WTC11 (cell line): ENCODE data around the gene CEBPB. TPM values are rescaled to one million over a fixed set of nuclear protein-coding genes. Genes with fewer than 3 reads are reported as not detected.

Experiments
- ATAC-seq: fragments of 200-7000 bp; cut with Tn5 transposase; 2 replicates; pipeline ENCODE4 v1.10.0; 2021; ENCODE audit warnings: mild to moderate bottlenecking, moderate library complexity
- CTCF ChIA-PET: fragments of 300-600 bp; sonication (Branson Sonifier 250); formaldehyde crosslinking; loops from one replicate; lab custom pipeline; 2021; ENCODE audit warnings: antibody characterized with exemption; lab: Charles Lee
- POLR2A ChIA-PET: fragments of 350-600 bp; sonication (Branson Sonifier 250); formaldehyde crosslinking; loops from one replicate; lab custom pipeline; 2021; ENCODE audit warnings: antibody characterized with exemption; lab: Charles Lee
- DNase-seq: peaks from one replicate; pipeline ENCODE4 v3.0.0; 2021; ENCODE audit warnings: low spot score
- H3K27ac Mint-ChIP-seq: 2 replicates; pipeline ENCODE4 v1.8.0; 2021; ENCODE audit warnings: mixed read lengths
- H3K27me3 Mint-ChIP-seq: 2 replicates; pipeline ENCODE4 v1.8.0; 2021; ENCODE audit warnings: low read depth, mild to moderate bottlenecking, moderate library complexity, mixed read lengths
- H3K36me3 Mint-ChIP-seq: 2 replicates; pipeline ENCODE4 v1.8.0; 2021; ENCODE audit warnings: mixed read lengths
- H3K4me1 Mint-ChIP-seq: 2 replicates; pipeline ENCODE4 v1.8.0; 2022; ENCODE audit warnings: mixed read lengths
- H3K4me3 Mint-ChIP-seq: 2 replicates; pipeline ENCODE4 v1.8.0; 2021; ENCODE audit warnings: mild to moderate bottlenecking, moderate library complexity, mixed read lengths
- H3K9me3 Mint-ChIP-seq: 2 replicates; pipeline ENCODE4 v1.8.0; 2021; ENCODE audit warnings: mixed read lengths
- ELF4 ChIP-seq: sonication (generic); formaldehyde crosslinking; IDR thresholded peaks from 2 replicates; pipeline ENCODE4 v1.8.1; 2022; ENCODE audit warnings: low read depth, mild to moderate bottlenecking, moderate library complexity, missing genetic modification reagents
- ETV6 ChIP-seq: sonication (generic); formaldehyde crosslinking; IDR thresholded peaks from 2 replicates; pipeline ENCODE4 v1.8.1; 2022; ENCODE audit warnings: mild to moderate bottlenecking, missing genetic modification reagents
- FOXJ3 ChIP-seq: sonication (generic); formaldehyde crosslinking; IDR thresholded peaks from 2 replicates; pipeline ENCODE4 v1.9.0; 2021; ENCODE audit warnings: missing genetic modification reagents, mild to moderate bottlenecking, borderline replicate concordance
- GABPB1 ChIP-seq: sonication (generic); formaldehyde crosslinking; IDR thresholded peaks from 2 replicates; pipeline ENCODE4 v1.8.1; 2023; ENCODE audit warnings: mild to moderate bottlenecking, missing genetic modification reagents
- MAX ChIP-seq: sonication (generic); formaldehyde crosslinking; IDR thresholded peaks from 2 replicates; pipeline ENCODE4 v1.8.0; 2022; ENCODE audit warnings: mild to moderate bottlenecking, missing genetic modification reagents
- MYBL2 ChIP-seq: sonication (generic); formaldehyde crosslinking; IDR thresholded peaks from 2 replicates; pipeline ENCODE4 v1.8.1; 2023; ENCODE audit warnings: mild to moderate bottlenecking, moderate library complexity, missing genetic modification reagents
- NFATC4 ChIP-seq: fragments of 250-450 bp; sonication (Bioruptor Pico); IDR thresholded peaks from 2 replicates; pipeline ENCODE4 v1.9.0; 2021; ENCODE audit warnings: mild to moderate bottlenecking
- NFE2L1 ChIP-seq: sonication (generic); formaldehyde crosslinking; IDR thresholded peaks from 2 replicates; pipeline ENCODE4 v1.8.1; 2023; ENCODE audit warnings: missing genetic modification reagents
- SOX15 ChIP-seq: fragments of 250-450 bp; sonication (Bioruptor Pico); IDR thresholded peaks from 2 replicates; pipeline ENCODE4 v1.9.0; 2021; ENCODE audit warnings: mild to moderate bottlenecking
- SP1 ChIP-seq: sonication (generic); formaldehyde crosslinking; conservative IDR thresholded peaks from 2 replicates; pipeline ENCODE4 v1.8.1; 2022; ENCODE audit warnings: missing genetic modification reagents
- TEAD1 ChIP-seq: sonication (generic); formaldehyde crosslinking; IDR thresholded peaks from 2 replicates; pipeline ENCODE4 v1.8.0; 2022; ENCODE audit warnings: mild to moderate bottlenecking, missing genetic modification reagents
- ZBTB43 ChIP-seq: sonication (generic); formaldehyde crosslinking; IDR thresholded peaks from 2 replicates; pipeline ENCODE4 v1.8.1; 2023; ENCODE audit warnings: mild to moderate bottlenecking, missing genetic modification reagents
- total RNA-seq: library from RNA; stranded (reverse); gene quantifications from 3 replicates; pipeline ENCODE4 v1.2.3, GENCODE V29; 2021
- TF ChIP-seq, protein P1 (sequence below): fragments of 250-450 bp; sonication (Bioruptor Pico); conservative IDR thresholded peaks from 2 replicates; pipeline ENCODE4 v1.9.0; 2021; ENCODE audit warnings: mild to moderate bottlenecking
- TF ChIP-seq, protein P2 (sequence below): sonication (generic); formaldehyde crosslinking; IDR thresholded peaks from 2 replicates; pipeline ENCODE4 v1.8.0; 2023; ENCODE audit warnings: missing genetic modification reagents, mild to moderate bottlenecking, borderline replicate concordance
- TF ChIP-seq, protein P3 (sequence below): sonication (generic); formaldehyde crosslinking; IDR thresholded peaks from 2 replicates; pipeline ENCODE4 v1.8.0; 2022; ENCODE audit warnings: mild to moderate bottlenecking, missing genetic modification reagents
- TF ChIP-seq, protein P4 (sequence below): fragments of 200-600 bp; IDR thresholded peaks from 2 replicates; pipeline ENCODE4 v1.8.0; 2022; ENCODE audit warnings: antibody characterized with exemption

The CEBPB gene
- total RNA-seq, 1 experiment from 2014 or later: 29.1 TPM

GRCh38 chr20:50165684-50166554, 24.7 kb upstream of the CEBPB start:
- H3K4me3 Mint-ChIP-seq: peak overlapping the region; percentile 65
- H3K27me3 Mint-ChIP-seq: no peaks in the 10 kb centered on the region; the same call in 1 of the 2 replicates
- ATAC-seq (peak; percentile 81), DNase-seq (peak; percentile 82)
- H3K27ac Mint-ChIP-seq: peak overlapping the region; percentile 80
- H3K9me3 Mint-ChIP-seq: peaks cover 4% of the 10 kb centered on the region
- H3K4me1 Mint-ChIP-seq: peaks cover 25% of the 10 kb centered on the region
- ChIA-PET POLR2A (interaction anchor here (0.9 to 2.3 kb wide), 4 partner anchors 12 to 177 kb away, joined by 3 to 15 read pairs (median 6); partner anchors contain the start of gene PEDS1), CTCF (interaction anchor here (0.8 to 8.9 kb wide), 10 partner anchors 8 to 460 kb away, joined by 3 to 146 read pairs (median 4); partner anchors contain the start of gene PEDS1)
- H3K36me3 Mint-ChIP-seq: no peaks in the 10 kb centered on the region
- no peak for TF ChIP-seq SOX15 (CRISPR knock-in tag)
- TF ChIP-seq ETV6 (CRISPR knock-in tag): peak; percentile 55; the same call in 1 of the 2 replicates
- TF ChIP-seq, protein P1, sequence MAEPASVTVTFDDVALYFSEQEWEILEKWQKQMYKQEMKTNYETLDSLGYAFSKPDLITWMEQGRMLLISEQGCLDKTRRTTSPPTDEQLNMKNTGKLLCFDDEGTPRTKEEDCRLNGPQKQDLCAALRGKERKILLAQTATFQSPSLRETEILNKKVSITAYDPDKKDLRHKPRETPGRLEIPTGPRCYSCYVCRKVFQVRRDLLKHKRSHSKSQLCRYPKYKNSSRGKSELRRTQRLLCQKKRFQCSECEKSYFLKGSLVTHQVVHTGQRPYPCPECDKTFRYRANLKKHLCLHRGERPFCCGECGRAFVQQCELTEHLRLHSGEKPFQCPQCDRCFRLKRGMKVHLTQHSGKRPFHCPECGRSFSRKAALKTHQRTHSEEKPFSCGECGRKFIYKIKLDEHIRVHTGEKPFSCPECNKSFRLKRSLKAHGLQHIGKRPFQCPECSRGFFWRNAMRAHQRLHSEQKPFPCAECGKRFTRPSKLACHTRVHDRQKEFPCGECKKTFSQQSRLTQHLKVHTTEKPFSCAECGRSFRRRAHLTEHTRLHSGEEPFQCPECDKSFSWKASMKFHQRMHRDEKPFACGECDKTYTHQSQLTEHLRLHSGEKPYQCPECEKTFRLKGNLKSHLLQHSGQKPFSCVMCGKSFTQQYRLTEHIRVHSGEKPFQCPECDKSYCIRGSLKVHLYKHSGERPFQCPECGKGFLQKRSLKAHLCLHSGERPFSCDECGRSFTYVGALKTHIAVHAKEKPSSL (CRISPR knock-in tag): no peak
- peak; percentile 68 for TF ChIP-seq MAX (CRISPR knock-in tag)
- no peak for TF ChIP-seq SP1 (CRISPR knock-in tag)
- TF ChIP-seq ZBTB43 (CRISPR knock-in tag): no peak
- TF ChIP-seq TEAD1: peak; percentile 82
- peak; percentile 92; the same call in 1 of the 2 replicates for TF ChIP-seq NFE2L1 (CRISPR knock-in tag)
- TF ChIP-seq MYBL2 (CRISPR knock-in tag): no peak
- TF ChIP-seq, protein P2, sequence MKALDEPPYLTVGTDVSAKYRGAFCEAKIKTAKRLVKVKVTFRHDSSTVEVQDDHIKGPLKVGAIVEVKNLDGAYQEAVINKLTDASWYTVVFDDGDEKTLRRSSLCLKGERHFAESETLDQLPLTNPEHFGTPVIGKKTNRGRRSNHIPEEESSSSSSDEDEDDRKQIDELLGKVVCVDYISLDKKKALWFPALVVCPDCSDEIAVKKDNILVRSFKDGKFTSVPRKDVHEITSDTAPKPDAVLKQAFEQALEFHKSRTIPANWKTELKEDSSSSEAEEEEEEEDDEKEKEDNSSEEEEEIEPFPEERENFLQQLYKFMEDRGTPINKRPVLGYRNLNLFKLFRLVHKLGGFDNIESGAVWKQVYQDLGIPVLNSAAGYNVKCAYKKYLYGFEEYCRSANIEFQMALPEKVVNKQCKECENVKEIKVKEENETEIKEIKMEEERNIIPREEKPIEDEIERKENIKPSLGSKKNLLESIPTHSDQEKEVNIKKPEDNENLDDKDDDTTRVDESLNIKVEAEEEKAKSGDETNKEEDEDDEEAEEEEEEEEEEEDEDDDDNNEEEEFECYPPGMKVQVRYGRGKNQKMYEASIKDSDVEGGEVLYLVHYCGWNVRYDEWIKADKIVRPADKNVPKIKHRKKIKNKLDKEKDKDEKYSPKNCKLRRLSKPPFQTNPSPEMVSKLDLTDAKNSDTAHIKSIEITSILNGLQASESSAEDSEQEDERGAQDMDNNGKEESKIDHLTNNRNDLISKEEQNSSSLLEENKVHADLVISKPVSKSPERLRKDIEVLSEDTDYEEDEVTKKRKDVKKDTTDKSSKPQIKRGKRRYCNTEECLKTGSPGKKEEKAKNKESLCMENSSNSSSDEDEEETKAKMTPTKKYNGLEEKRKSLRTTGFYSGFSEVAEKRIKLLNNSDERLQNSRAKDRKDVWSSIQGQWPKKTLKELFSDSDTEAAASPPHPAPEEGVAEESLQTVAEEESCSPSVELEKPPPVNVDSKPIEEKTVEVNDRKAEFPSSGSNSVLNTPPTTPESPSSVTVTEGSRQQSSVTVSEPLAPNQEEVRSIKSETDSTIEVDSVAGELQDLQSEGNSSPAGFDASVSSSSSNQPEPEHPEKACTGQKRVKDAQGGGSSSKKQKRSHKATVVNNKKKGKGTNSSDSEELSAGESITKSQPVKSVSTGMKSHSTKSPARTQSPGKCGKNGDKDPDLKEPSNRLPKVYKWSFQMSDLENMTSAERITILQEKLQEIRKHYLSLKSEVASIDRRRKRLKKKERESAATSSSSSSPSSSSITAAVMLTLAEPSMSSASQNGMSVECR: peak; percentile 24; the same call in 1 of the 2 replicates
- TF ChIP-seq, protein P3, sequence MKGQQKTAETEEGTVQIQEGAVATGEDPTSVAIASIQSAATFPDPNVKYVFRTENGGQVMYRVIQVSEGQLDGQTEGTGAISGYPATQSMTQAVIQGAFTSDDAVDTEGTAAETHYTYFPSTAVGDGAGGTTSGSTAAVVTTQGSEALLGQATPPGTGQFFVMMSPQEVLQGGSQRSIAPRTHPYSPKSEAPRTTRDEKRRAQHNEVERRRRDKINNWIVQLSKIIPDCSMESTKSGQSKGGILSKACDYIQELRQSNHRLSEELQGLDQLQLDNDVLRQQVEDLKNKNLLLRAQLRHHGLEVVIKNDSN (CRISPR knock-in tag): 0 out of 2 replicates have a peak, but pooled peaks have one; percentile 13
- no peak for TF ChIP-seq FOXJ3 (CRISPR knock-in tag)
- peak; percentile 80 for TF ChIP-seq GABPB1
- TF ChIP-seq, all 79 proteins: peak for 7

DNA sequence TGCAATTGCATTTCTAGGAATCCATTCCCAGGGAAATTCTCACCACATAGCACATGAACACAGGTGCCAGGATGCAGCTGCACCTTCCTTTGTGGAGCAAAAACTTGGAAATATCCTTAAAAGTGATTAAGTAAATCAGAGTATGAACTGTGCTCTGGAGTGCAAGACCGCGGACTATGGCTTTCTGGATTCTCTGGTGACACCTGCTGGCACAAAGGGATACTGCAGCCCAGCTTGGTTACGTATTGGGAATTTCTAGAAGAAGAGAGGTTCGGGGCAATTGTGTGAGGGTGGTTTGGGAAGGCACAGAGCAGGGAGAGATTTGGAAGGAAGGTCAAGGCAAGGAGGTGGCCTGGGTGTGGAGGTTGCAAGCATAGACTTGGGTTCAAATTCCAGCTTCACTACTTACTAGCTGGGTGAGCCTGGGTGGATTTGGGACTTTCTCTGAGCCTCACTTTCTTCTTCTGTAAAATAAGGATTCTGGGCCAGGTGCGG, 21.3 kb upstream of the CEBPB start:
- CTCF ChIA-PET: interaction anchor here (0.6 to 8.9 kb wide), 16 partner anchors 9 to 401 kb away, joined by 3 to 146 read pairs (median 6); partner anchors contain the start of gene PEDS1
- no peaks in the 10 kb centered on the region; the same call in 1 of the 2 replicates for H3K27me3 Mint-ChIP-seq
- H3K4me1 Mint-ChIP-seq: peaks cover 33% of the 10 kb centered on the region
- POLR2A ChIA-PET: interaction anchor here (1.0 to 2.3 kb wide), 2 partner anchors 16 to 31 kb away, joined by 3 to 11 read pairs; partner anchors contain the start of gene PEDS1
- DNase-seq: peak; percentile 92
- peaks cover 4% of the 10 kb centered on the region for H3K9me3 Mint-ChIP-seq
- peak overlapping the region; percentile 10; the same call in 1 of the 2 replicates for H3K27ac Mint-ChIP-seq
- no peak overlapping the region for H3K4me3 Mint-ChIP-seq
- ATAC-seq: peak; percentile 17
- no peaks in the 10 kb centered on the region; the same call in 1 of the 2 replicates for H3K36me3 Mint-ChIP-seq
- TF ChIP-seq ELF4 (CRISPR knock-in tag) (no peak), NFATC4 (CRISPR knock-in tag) (no peak), TEAD1 (no peak)
- TF ChIP-seq, protein P4, sequence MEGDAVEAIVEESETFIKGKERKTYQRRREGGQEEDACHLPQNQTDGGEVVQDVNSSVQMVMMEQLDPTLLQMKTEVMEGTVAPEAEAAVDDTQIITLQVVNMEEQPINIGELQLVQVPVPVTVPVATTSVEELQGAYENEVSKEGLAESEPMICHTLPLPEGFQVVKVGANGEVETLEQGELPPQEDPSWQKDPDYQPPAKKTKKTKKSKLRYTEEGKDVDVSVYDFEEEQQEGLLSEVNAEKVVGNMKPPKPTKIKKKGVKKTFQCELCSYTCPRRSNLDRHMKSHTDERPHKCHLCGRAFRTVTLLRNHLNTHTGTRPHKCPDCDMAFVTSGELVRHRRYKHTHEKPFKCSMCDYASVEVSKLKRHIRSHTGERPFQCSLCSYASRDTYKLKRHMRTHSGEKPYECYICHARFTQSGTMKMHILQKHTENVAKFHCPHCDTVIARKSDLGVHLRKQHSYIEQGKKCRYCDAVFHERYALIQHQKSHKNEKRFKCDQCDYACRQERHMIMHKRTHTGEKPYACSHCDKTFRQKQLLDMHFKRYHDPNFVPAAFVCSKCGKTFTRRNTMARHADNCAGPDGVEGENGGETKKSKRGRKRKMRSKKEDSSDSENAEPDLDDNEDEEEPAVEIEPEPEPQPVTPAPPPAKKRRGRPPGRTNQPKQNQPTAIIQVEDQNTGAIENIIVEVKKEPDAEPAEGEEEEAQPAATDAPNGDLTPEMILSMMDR: peak; percentile 97
